IPS DF 19.7 (cell line): ENCODE results near the gene YBX2.
"Not testable (repeated sequence)": the region's sequence is repeated elsewhere in the genome, so short reads cannot be mapped to it uniquely, and the experiment has no call there.

ENCODE experiments used
- DNase-seq: peaks from one replicate; pipeline ENCODE4 v3.0.0-alpha.2; 2013; ENCODE audit warnings: low read depth, low spot score

YBX2 gene

GRCh38 chr17:7294614-7295153 is at the start of gene YBX2:
Gene YBX2 (minus strand): TSS chr17:7294639. CDS start chr17:7294500, 139 bp downstream.
- DNase-seq: no peak

- no peak for DNase-seq
Measured at GRCh38 chr17:7343250-7343649, 48.8 kb upstream of the YBX2 start.

GRCh38 chr17:7341842-7342241 is 47.4 kb upstream of the YBX2 start:
- no peak for DNase-seq

GRCh38 chr17:7340179-7340578 is 45.7 kb upstream of the YBX2 start:
- no peak for DNase-seq

- not testable (repeated sequence) for DNase-seq
Measured at GRCh38 chr17:7337600-7337999, 43.2 kb upstream of the YBX2 start.

- no peak for DNase-seq
Measured at GRCh38 chr17:7336240-7337175, 42.1 kb upstream of the YBX2 start, which contains the start of gene ACAP1. Gene ACAP1 (plus strand): TSS chr17:7336529. CDS start chr17:7336735, 206 bp downstream.

- DNase-seq: not testable (repeated sequence)
Measured at GRCh38 chr17:7335765-7336164, 41.3 kb upstream of the YBX2 start.

- no peak for DNase-seq
Measured at GRCh38 chr17:7334938-7335538, 40.6 kb upstream of the YBX2 start.

GRCh38 chr17:7332600-7333069 is 38.2 kb upstream of the YBX2 start:
- not testable (repeated sequence) for DNase-seq

- no peak for DNase-seq
Measured at GRCh38 chr17:7332111-7332510, 37.7 kb upstream of the YBX2 start.

GRCh38 chr17:7330638-7331015 is 36.2 kb upstream of the YBX2 start:
- no peak for DNase-seq

GRCh38 chr17:7329997-7330637 is 35.7 kb upstream of the YBX2 start:
- DNase-seq: no peak

- peak; percentile 99 for DNase-seq
Measured at GRCh38 chr17:7329374-7329996, 35.0 kb upstream of the YBX2 start.

- DNase-seq: no peak
Measured at GRCh38 chr17:7328840-7329373, 34.5 kb upstream of the YBX2 start, which contains the start of gene NEURL4. Gene NEURL4 (minus strand): TSS chr17:7329335. CDS start chr17:7329312, 23 bp downstream.

GRCh38 chr17:7328009-7328408 is 33.6 kb upstream of the YBX2 start:
- DNase-seq: no peak

- no peak for DNase-seq
Measured at GRCh38 chr17:7327501-7327900, 33.1 kb upstream of the YBX2 start.

- no peak for DNase-seq
Measured at GRCh38 chr17:7327056-7327455, 32.6 kb upstream of the YBX2 start.

GRCh38 chr17:7326186-7326585 is 31.7 kb upstream of the YBX2 start:
- DNase-seq: no peak

GRCh38 chr17:7325031-7325528 is 30.6 kb upstream of the YBX2 start:
- DNase-seq: no peak

- no peak for DNase-seq
Measured at GRCh38 chr17:7324438-7324779, 30.0 kb upstream of the YBX2 start.
